ENCODE results near the gene TBC1D5.

DNA sequence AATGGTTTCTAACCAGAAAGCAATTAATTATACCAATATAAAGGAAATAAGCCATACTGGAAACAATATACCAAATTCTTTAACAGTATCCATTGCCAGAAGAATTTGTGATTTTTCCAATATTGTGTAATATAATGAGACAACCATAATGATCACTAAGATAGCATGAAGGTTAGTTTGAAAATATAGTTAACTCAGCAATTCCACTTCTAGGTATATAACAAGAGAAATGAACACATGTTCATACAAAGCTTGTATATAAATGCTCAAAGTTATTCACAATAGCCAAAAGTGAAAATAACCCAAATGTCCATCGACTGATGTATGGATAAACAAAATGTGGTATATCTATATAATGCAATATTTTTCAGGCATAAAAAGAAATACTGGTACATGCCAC, 369.1 kb downstream of the TBC1D5 start:
- TF ChIP-seq, protein P1, sequence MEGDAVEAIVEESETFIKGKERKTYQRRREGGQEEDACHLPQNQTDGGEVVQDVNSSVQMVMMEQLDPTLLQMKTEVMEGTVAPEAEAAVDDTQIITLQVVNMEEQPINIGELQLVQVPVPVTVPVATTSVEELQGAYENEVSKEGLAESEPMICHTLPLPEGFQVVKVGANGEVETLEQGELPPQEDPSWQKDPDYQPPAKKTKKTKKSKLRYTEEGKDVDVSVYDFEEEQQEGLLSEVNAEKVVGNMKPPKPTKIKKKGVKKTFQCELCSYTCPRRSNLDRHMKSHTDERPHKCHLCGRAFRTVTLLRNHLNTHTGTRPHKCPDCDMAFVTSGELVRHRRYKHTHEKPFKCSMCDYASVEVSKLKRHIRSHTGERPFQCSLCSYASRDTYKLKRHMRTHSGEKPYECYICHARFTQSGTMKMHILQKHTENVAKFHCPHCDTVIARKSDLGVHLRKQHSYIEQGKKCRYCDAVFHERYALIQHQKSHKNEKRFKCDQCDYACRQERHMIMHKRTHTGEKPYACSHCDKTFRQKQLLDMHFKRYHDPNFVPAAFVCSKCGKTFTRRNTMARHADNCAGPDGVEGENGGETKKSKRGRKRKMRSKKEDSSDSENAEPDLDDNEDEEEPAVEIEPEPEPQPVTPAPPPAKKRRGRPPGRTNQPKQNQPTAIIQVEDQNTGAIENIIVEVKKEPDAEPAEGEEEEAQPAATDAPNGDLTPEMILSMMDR (IDR thresholded peaks at IDR 0.05): no peak
- no peak for TF ChIP-seq EZH2 (IDR thresholded peaks at IDR 0.05; ENCODE audit: borderline replicate concordance, insufficient read depth, low read depth, low read length, poor library complexity, severe bottlenecking)

Data from B cell (primary cell).